Vagina (tissue), 2 donors: Measurements from ENCODE around the gene NTM. TPM values are rescaled to one million over a fixed set of nuclear protein-coding genes. Genes with fewer than 3 reads are reported as not detected.

Experiments used
- DNase-seq, 2 donors: peaks; one replicate each; pipeline ENCODE4 v3.0.0-alpha.2; 2017; ENCODE audit errors: extremely low spot score in 2 of 2
- H3K27ac ChIP-seq: fragments of 200-600 bp; sonication (generic); one replicate; pipeline ENCODE4 v1.5.1; 2019
- H3K27me3 ChIP-seq: fragments of 200-600 bp; sonication (generic); one replicate; pipeline ENCODE4 v1.5.1; 2019
- H3K36me3 ChIP-seq, 2 donors: fragments of 200-600 bp; sonication (generic); one replicate each; pipeline ENCODE4 v1.5.1; 2017 to 2019
- H3K4me1 ChIP-seq: fragments of 200-600 bp; sonication (generic); one replicate; pipeline ENCODE4 v1.5.1; 2019
- H3K4me3 ChIP-seq, 2 donors: fragments of 200-600 bp; sonication (generic); 1 replicate in 1 of 2; 2 replicates in 1 of 2; pipeline ENCODE4 v1.5.1; 2016 to 2019
- H3K9me3 ChIP-seq: fragments of 200-600 bp; sonication (generic); one replicate; pipeline ENCODE4 v1.5.1; 2019
- CTCF ChIP-seq, 3 experiments: fragments of 450-650 bp in 2 of 3; fragments of 200-600 bp in 1 of 3; sonication (generic) in 1 of 3; IDR thresholded peaks; one replicate each; pipeline ENCODE4 v1.5.1; 2017 to 2019; ENCODE audit warnings: antibody characterized with exemption in 3 of 3, mild to moderate bottlenecking in 2 of 3, moderate library complexity in 2 of 3
- POLR2A ChIP-seq, 2 donors: fragments of 450-650 bp; IDR thresholded peaks; one replicate each; pipeline ENCODE4 v1.6.1; 2017; ENCODE audit warnings: antibody characterized with exemption in 2 of 2, mild to moderate bottlenecking in 2 of 2, moderate library complexity in 2 of 2
- POLR2AphosphoS5 ChIP-seq, 2 donors: sonication (generic); formaldehyde crosslinking; IDR thresholded peaks; one replicate each; pipeline ENCODE4 v1.9.0; 2017; ENCODE audit warnings: antibody characterized with exemption in 2 of 2, mild to moderate bottlenecking in 2 of 2, low read depth in 1 of 2; ENCODE audit not compliant: insufficient read depth in 1 of 2
- intact Hi-C: fragments of 100-400 bp; cut with DNase I; formaldehyde crosslinking; loops from one replicate; pipeline ENCODE4 v1.15.1; 2023
- total RNA-seq: library from RNA; depleted of rRNA; stranded (reverse); fragments of >200 nt; gene quantifications from one replicate; pipeline ENCODE4 v1.2.3, GENCODE V29; 2016

NTM gene
- total RNA-seq, 1 donor from 2014 or later, result 4.2 TPM

DNA sequence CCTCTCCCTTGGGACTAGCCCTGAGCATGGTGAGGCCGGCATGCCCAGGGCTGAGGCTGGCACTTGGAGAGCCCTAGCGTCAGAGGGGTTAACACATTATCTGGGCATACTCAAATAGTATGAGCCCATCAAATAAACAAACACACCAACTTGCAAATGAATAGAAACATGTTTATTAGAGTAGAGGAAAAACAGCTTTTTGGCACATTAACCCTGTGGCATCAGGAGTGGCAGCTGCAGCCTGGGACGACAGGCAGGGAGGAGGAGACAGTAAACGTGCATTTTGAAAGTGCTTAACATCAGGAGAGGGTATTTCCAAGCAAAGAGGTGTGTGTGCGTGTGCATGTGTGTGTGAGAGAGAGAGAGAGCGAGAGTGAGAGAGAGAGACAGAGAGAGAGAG lies 684.9 kb downstream of the NTM start:
- Histone ChIP-seq H3K27ac (no peak overlapping the region), H3K9me3 (no peaks in the 10 kb centered on the region), H3K4me3 (no peak overlapping the region), H3K36me3 (no peaks in the 10 kb centered on the region), H3K4me1 (no peaks in the 10 kb centered on the region), H3K27me3 (no peaks in the 10 kb centered on the region)
- intact Hi-C loops, result no loop called here
- TF ChIP-seq POLR2A (IDR thresholded peaks at IDR 0.05), result no peak
- TF ChIP-seq CTCF (IDR thresholded peaks at IDR 0.05), result no peak
- no peak for TF ChIP-seq POLR2AphosphoS5 (IDR thresholded peaks at IDR 0.05; ENCODE audit: insufficient read depth in 1 of 2, low read depth in 1 of 2)
- no peak for DNase-seq

DNA sequence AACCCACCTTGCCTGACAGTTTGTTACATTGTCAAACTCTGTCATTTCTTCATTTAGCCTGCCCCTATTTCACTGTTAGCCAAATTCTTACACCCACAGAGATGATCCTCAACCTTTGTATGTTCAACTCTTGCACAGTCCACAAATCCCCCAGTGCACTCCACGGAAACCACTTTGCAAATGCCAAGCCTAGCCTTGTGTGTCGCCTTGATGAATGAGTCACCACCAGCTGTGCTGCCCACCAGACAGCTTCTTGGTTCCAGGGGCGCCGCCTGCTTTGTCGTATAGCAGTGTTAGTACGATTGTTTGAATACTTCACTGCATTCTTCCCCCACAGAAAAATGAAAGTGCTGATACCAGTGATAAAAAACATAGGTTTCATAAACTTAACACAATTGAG lies 686.3 kb downstream of the NTM start:
- TF ChIP-seq POLR2A (IDR thresholded peaks at IDR 0.05) (no peak), CTCF (IDR thresholded peaks at IDR 0.05) (no peak), POLR2AphosphoS5 (IDR thresholded peaks at IDR 0.05; ENCODE audit: insufficient read depth in 1 of 2, low read depth in 1 of 2) (no peak)
- intact Hi-C loops, result no loop called here
- Histone ChIP-seq H3K4me1 (no peaks in the 10 kb centered on the region), H3K4me3 (no peak overlapping the region), H3K27me3 (no peaks in the 10 kb centered on the region), H3K36me3 (no peaks in the 10 kb centered on the region), H3K9me3 (no peaks in the 10 kb centered on the region), H3K27ac (no peak overlapping the region)
- DNase-seq, result no peak

- intact Hi-C loops, result no loop called here
These were observed 686.9 kb downstream of the NTM start for GRCh38 chr11:132057266-132057665.

DNA sequence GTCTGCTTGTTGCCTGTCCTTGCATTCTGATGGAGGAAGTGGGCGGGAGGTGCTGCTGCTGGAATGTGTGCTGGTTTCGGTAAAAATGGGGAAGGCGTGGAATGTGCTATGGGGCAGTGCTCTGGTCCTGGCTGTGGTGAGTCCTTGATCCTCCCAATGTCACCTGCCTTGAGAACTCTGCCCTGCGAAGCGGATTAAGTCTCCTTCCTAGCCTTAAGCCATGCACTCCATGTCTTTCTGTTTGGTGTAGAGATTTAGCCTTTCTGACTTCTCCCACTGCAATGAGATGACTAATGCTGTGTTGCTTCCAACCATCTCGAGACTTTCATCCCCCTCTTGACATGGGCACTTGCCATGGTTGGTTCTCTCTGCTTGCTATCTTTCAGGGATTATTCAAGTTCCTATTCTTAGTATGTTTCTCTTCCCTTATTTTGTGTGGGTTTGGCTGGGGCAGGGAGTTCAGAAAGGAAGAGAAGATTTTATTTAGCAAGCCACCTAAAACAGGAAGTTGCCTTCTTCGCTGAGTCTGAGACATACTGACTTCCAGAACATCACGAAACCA lies 687.9 kb downstream of the NTM start:
- Histone ChIP-seq H3K27ac (no peak overlapping the region), H3K9me3 (no peaks in the 10 kb centered on the region), H3K4me1 (no peaks in the 10 kb centered on the region), H3K27me3 (no peaks in the 10 kb centered on the region), H3K4me3 (no peak overlapping the region), H3K36me3 (no peaks in the 10 kb centered on the region)
- intact Hi-C loops, result no loop called here
- TF ChIP-seq POLR2A (IDR thresholded peaks at IDR 0.05) (no peak), POLR2AphosphoS5 (IDR thresholded peaks at IDR 0.05; ENCODE audit: insufficient read depth in 1 of 2, low read depth in 1 of 2) (no peak), CTCF (IDR thresholded peaks at IDR 0.05) (no peak)
- DNase-seq, result no peak

More at GRCh38 chr11:132057266-132057665, 686.9 kb downstream of the NTM start:
- Histone ChIP-seq H3K27me3 (no peaks in the 10 kb centered on the region), H3K9me3 (no peaks in the 10 kb centered on the region), H3K27ac (no peak overlapping the region), H3K4me3 (no peak overlapping the region), H3K36me3 (no peaks in the 10 kb centered on the region), H3K4me1 (no peaks in the 10 kb centered on the region)
- TF ChIP-seq CTCF (IDR thresholded peaks at IDR 0.05) (no peak), POLR2AphosphoS5 (IDR thresholded peaks at IDR 0.05; ENCODE audit: insufficient read depth in 1 of 2, low read depth in 1 of 2) (no peak), POLR2A (IDR thresholded peaks at IDR 0.05) (no peak)
- no peak for DNase-seq

DNA sequence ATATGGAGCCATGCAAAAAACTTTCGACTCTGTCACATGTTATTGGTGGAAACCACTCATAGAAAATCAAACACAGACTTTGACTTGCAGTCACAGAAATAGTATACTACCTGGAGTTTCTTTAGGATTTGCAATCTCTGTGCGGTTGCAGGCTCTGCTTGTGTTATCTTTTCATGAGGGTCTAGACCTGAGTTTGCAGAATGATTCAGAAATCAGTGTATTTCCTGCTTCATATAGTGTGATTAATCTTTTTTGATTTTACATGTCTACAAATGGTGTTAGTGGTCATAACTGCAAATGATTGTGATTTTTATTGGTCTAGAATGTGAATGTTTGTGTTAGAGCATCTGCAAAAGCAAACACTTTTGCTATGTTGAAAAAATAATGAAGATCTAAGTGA lies 690.2 kb downstream of the NTM start:
- no peaks in the 10 kb centered on the region for H3K36me3 ChIP-seq
- intact Hi-C loops, result no loop called here

More for the DNA sequence above, 690.2 kb downstream of the NTM start:
- TF ChIP-seq CTCF (IDR thresholded peaks at IDR 0.05) (no peak), POLR2AphosphoS5 (IDR thresholded peaks at IDR 0.05; ENCODE audit: insufficient read depth in 1 of 2, low read depth in 1 of 2) (no peak), POLR2A (IDR thresholded peaks at IDR 0.05) (no peak)
- Histone ChIP-seq H3K27me3 (no peaks in the 10 kb centered on the region), H3K27ac (no peak overlapping the region), H3K9me3 (no peaks in the 10 kb centered on the region), H3K4me1 (no peaks in the 10 kb centered on the region), H3K4me3 (no peak overlapping the region)
- no peak for DNase-seq
